ENCODE measurements around the gene DOCK2. TPM values are rescaled to one million over a fixed set of nuclear protein-coding genes. Genes with fewer than 3 reads are reported as not detected.

DOCK2 gene
- total and polyA plus RNA-seq, 2 experiments from 2014 or later, result 6.5 to 10.4 TPM

- Histone ChIP-seq H3K9ac (peak overlapping the region; percentile 29; the same call in 1 of the 2 replicates), H3K9me3 (ENCODE audit: low read depth) (no peaks in the 10 kb centered on the region), H4K20me1 (ENCODE audit: insufficient read depth) (no peaks in the 10 kb centered on the region), H3K27me3 (replicated peaks; ENCODE audit: insufficient read depth) (no peaks in the 10 kb centered on the region), H2AFZ (no peak overlapping the region), H3K4me2 (ENCODE audit: unreplicated experiment) (peak overlapping the region; percentile 44), H3K9me2 (ENCODE audit: insufficient read depth) (no peaks in the 10 kb centered on the region), H3K36me3 (ENCODE audit: low read depth) (peaks cover 24% of the 10 kb centered on the region; the same call in 1 of the 2 replicates), H3K4me3 (no peak overlapping the region), H3F3A (ENCODE audit: insufficient read depth) (peaks cover 56% of the 10 kb centered on the region), H3K79me2 (ENCODE audit: insufficient read depth) (no peaks in the 10 kb centered on the region), H3K4me1 (ENCODE audit: insufficient read depth) (peaks cover 20% of the 10 kb centered on the region), H3K27ac (peak overlapping the region; percentile 75)
- TF ChIP-seq EZH2 (IDR thresholded peaks at IDR 0.05; ENCODE audit: insufficient read depth, poor library complexity, severe bottlenecking) (no peak), EZH2phosphoT487 (IDR thresholded peaks at IDR 0.05; ENCODE audit: insufficient read depth, low read depth) (no peak)
- in situ Hi-C loops (cut with MboI), result no loop called here
- peak; percentile 89 for DNase-seq
- WGBS, 2 experiments (ENCODE audit: low coverage in 1 of 2, low lambda C conversion rate in 2 of 2, missing lambda C conversion rate in 2 of 2), result 36 to 37% methylated on average over 2 of the region's 2 CpGs
These were observed 224.9 kb downstream of the DOCK2 start for GRCh38 chr5:169861934-169862333.

- no peaks in the 10 kb centered on the region for H3K79me2 ChIP-seq (ENCODE audit: insufficient read depth)
- DNase-seq, result no peak
- no peaks in the 10 kb centered on the region for H3K9me3 ChIP-seq (ENCODE audit: low read depth)
- peak overlapping the region; percentile 75 for H3K27ac ChIP-seq
- H3K9ac ChIP-seq, result peak overlapping the region; percentile 29; the same call in 1 of the 2 replicates
- peak overlapping the region; percentile 44 for H3K4me2 ChIP-seq (ENCODE audit: unreplicated experiment)
- H3F3A ChIP-seq (ENCODE audit: insufficient read depth), result peaks cover 52% of the 10 kb centered on the region
- peaks cover 17% of the 10 kb centered on the region for H3K4me1 ChIP-seq (ENCODE audit: insufficient read depth)
- in situ Hi-C loops (cut with MboI), result no loop called here
- H3K36me3 ChIP-seq (ENCODE audit: low read depth), result peaks cover 24% of the 10 kb centered on the region; the same call in 1 of the 2 replicates
- no peak overlapping the region for H2AFZ ChIP-seq
- TF ChIP-seq EZH2 (IDR thresholded peaks at IDR 0.05; ENCODE audit: insufficient read depth, poor library complexity, severe bottlenecking) (no peak), EZH2phosphoT487 (IDR thresholded peaks at IDR 0.05; ENCODE audit: insufficient read depth, low read depth) (no peak)
- H3K9me2 ChIP-seq (ENCODE audit: insufficient read depth), result no peaks in the 10 kb centered on the region
- H3K27me3 ChIP-seq (replicated peaks; ENCODE audit: insufficient read depth), result no peaks in the 10 kb centered on the region
- H3K4me3 ChIP-seq, result no peak overlapping the region
- no peaks in the 10 kb centered on the region for H4K20me1 ChIP-seq (ENCODE audit: insufficient read depth)
- WGBS, 2 experiments (ENCODE audit: low coverage in 1 of 2, low lambda C conversion rate in 2 of 2, missing lambda C conversion rate in 2 of 2), result 73 to 74% methylated on average over 4 of the region's 4 CpGs
These were observed 225.3 kb downstream of the DOCK2 start for GRCh38 chr5:169862391-169862811.

- no peaks in the 10 kb centered on the region for H3K9me3 ChIP-seq (ENCODE audit: low read depth)
- no peak for DNase-seq
- peaks cover 17% of the 10 kb centered on the region for H3K4me1 ChIP-seq (ENCODE audit: insufficient read depth)
- no peaks in the 10 kb centered on the region for H3K9me2 ChIP-seq (ENCODE audit: insufficient read depth)
- no peak overlapping the region for H2AFZ ChIP-seq
- 97 to 100% methylated on average over 1 of the region's 1 CpG for WGBS, 2 experiments (ENCODE audit: low coverage in 1 of 2, low lambda C conversion rate in 2 of 2, missing lambda C conversion rate in 2 of 2)
- no peak overlapping the region for H3K27ac ChIP-seq
- H3K27me3 ChIP-seq (replicated peaks; ENCODE audit: insufficient read depth), result no peaks in the 10 kb centered on the region
- H4K20me1 ChIP-seq (ENCODE audit: insufficient read depth), result no peaks in the 10 kb centered on the region
- no peak overlapping the region for H3K9ac ChIP-seq
- TF ChIP-seq EZH2 (IDR thresholded peaks at IDR 0.05; ENCODE audit: insufficient read depth, poor library complexity, severe bottlenecking) (no peak), EZH2phosphoT487 (IDR thresholded peaks at IDR 0.05; ENCODE audit: insufficient read depth, low read depth) (no peak)
- peaks cover 24% of the 10 kb centered on the region; the same call in 1 of the 2 replicates for H3K36me3 ChIP-seq (ENCODE audit: low read depth)
- H3K79me2 ChIP-seq (ENCODE audit: insufficient read depth), result 0 out of 2 replicates have a peak, but pooled peaks cover 3% of the 10 kb centered on the region
- no peak overlapping the region for H3K4me2 ChIP-seq (ENCODE audit: unreplicated experiment)
- in situ Hi-C loops (cut with MboI), result no loop called here
- peaks cover 44% of the 10 kb centered on the region for H3F3A ChIP-seq (ENCODE audit: insufficient read depth)
- no peak overlapping the region for H3K4me3 ChIP-seq
These were observed 227.4 kb downstream of the DOCK2 start for GRCh38 chr5:169864483-169864882.

- Histone ChIP-seq H3K9me2 (ENCODE audit: insufficient read depth) (no peaks in the 10 kb centered on the region), H3K79me2 (ENCODE audit: insufficient read depth) (0 out of 2 replicates have a peak, but pooled peaks cover 4% of the 10 kb centered on the region), H3K4me3 (no peak overlapping the region), H3K27ac (no peak overlapping the region), H3K27me3 (replicated peaks; ENCODE audit: insufficient read depth) (no peaks in the 10 kb centered on the region), H3K36me3 (ENCODE audit: low read depth) (peaks cover 19% of the 10 kb centered on the region), H2AFZ (no peak overlapping the region), H4K20me1 (ENCODE audit: insufficient read depth) (no peaks in the 10 kb centered on the region), H3K4me1 (ENCODE audit: insufficient read depth) (peaks cover 6% of the 10 kb centered on the region), H3K9ac (no peak overlapping the region), H3K4me2 (ENCODE audit: unreplicated experiment) (no peak overlapping the region), H3K9me3 (ENCODE audit: low read depth) (no peaks in the 10 kb centered on the region), H3F3A (ENCODE audit: insufficient read depth) (peaks cover 40% of the 10 kb centered on the region)
- DNase-seq, result no peak
- WGBS, 2 experiments (ENCODE audit: low coverage in 1 of 2, low lambda C conversion rate in 2 of 2, missing lambda C conversion rate in 2 of 2), result 98% methylated on average over 2 of the region's 2 CpGs
- TF ChIP-seq EZH2 (IDR thresholded peaks at IDR 0.05; ENCODE audit: insufficient read depth, poor library complexity, severe bottlenecking) (no peak), EZH2phosphoT487 (IDR thresholded peaks at IDR 0.05; ENCODE audit: insufficient read depth, low read depth) (no peak)
- in situ Hi-C loops (cut with MboI), result no loop called here
These were observed 230.3 kb downstream of the DOCK2 start for GRCh38 chr5:169867347-169867746.
